Uterus (tissue), 4 donors: ENCODE measurements around the gene CEACAM4. TPM values are rescaled to one million over a fixed set of nuclear protein-coding genes. Genes with fewer than 3 reads are reported as not detected.

ENCODE experiments used
- DNase-seq, 2 donors: peaks; one replicate each; pipeline ENCODE4 v3.0.0-alpha.2; 2019 to 2020
- H3K27ac ChIP-seq, 2 donors: fragments of 200-600 bp; sonication (generic); 1 replicate in 1 of 2; 2 replicates in 1 of 2; pipeline ENCODE4 v1.5.1; 2016 to 2018
- H3K27me3 ChIP-seq, 2 donors: fragments of 200-600 bp; sonication (generic); one replicate each; pipeline ENCODE4 v1.5.1; 2018 to 2019; ENCODE audit warnings: control low read depth in 1 of 2
- H3K36me3 ChIP-seq, 2 donors: fragments of 200-600 bp; sonication (generic); one replicate each; pipeline ENCODE4 v1.5.1; 2019; ENCODE audit warnings: control low read depth in 1 of 2
- H3K4me1 ChIP-seq, 2 donors: fragments of 200-600 bp; sonication (generic); one replicate each; pipeline ENCODE4 v1.5.1; 2018 to 2019; ENCODE audit warnings: control low read depth in 1 of 2
- H3K4me3 ChIP-seq, 2 donors: fragments of 200-600 bp; sonication (generic); 1 replicate in 1 of 2; 2 replicates in 1 of 2; pipeline ENCODE4 v1.5.1; 2018 to 2019; ENCODE audit warnings: mild to moderate bottlenecking in 1 of 2
- H3K9me3 ChIP-seq, 2 donors: fragments of 200-600 bp; sonication (generic); one replicate each; pipeline ENCODE4 v1.5.1; 2019; ENCODE audit warnings: control low read depth in 1 of 2
- CTCF ChIP-seq, 4 experiments: fragments of 200-600 bp in 2 of 4; fragments of 450-650 bp in 2 of 4; sonication (generic) in 2 of 4; IDR thresholded peaks; one replicate each; pipeline ENCODE4 v1.5.1; 2016 to 2019; ENCODE audit warnings: antibody characterized with exemption in 4 of 4, mild to moderate bottlenecking in 2 of 4, moderate library complexity in 1 of 4
- POLR2A ChIP-seq, 2 donors: fragments of 450-650 bp; IDR thresholded peaks; one replicate each; pipeline ENCODE4 v1.6.1; 2016; ENCODE audit warnings: antibody characterized with exemption in 2 of 2, mild to moderate bottlenecking in 1 of 2, moderate library complexity in 1 of 2
- intact Hi-C: fragments of 100-400 bp; cut with DNase I; formaldehyde crosslinking; loops from one replicate; pipeline ENCODE4 v1.15.1; 2023; ENCODE audit warnings: low total_unique reads
- total RNA-seq, 4 donors: library from RNA; depleted of rRNA in 3 of 4; stranded (reverse); fragments of >200 nt in 3 of 4; gene quantifications; one replicate each; pipeline versions ENCODE4 v1.1.0 to v1.2.4, GENCODE V29; 2014 to 2023
- donor health status: DM: yes; HTN: yes; CAD: no.

CEACAM4 gene
- total RNA-seq, 4 donors from 2014 or later: 0.26 to 0.61 TPM; not detected in 2

GRCh38 chr19:41620171-41620570 lies 6.7 kb downstream of the CEACAM4 start:
- TF ChIP-seq POLR2A (IDR thresholded peaks at IDR 0.05): no peak
- H3K4me3 ChIP-seq: no peak overlapping the region
- H3K4me1 ChIP-seq: no peaks in the 10 kb centered on the region
- H3K9me3 ChIP-seq: no peaks in the 10 kb centered on the region
- no peaks in the 10 kb centered on the region for H3K36me3 ChIP-seq
- H3K27me3 ChIP-seq: no peaks in the 10 kb centered on the region
- H3K27ac ChIP-seq: no peak overlapping the region
- no peak for DNase-seq
- intact Hi-C loops: no loop called here

GRCh38 chr19:41619018-41619556 lies 7.8 kb downstream of the CEACAM4 start:
- no peak for DNase-seq
- H3K4me3 ChIP-seq: no peak overlapping the region
- H3K4me1 ChIP-seq: no peaks in the 10 kb centered on the region
- intact Hi-C loops: no loop called here
- TF ChIP-seq POLR2A (IDR thresholded peaks at IDR 0.05): no peak
- no peaks in the 10 kb centered on the region for H3K27me3 ChIP-seq
- no peaks in the 10 kb centered on the region for H3K9me3 ChIP-seq
- no peaks in the 10 kb centered on the region for H3K36me3 ChIP-seq
- no peak overlapping the region for H3K27ac ChIP-seq

GRCh38 chr19:41617941-41618730 lies 8.7 kb downstream of the CEACAM4 start:
- no peak overlapping the region for H3K27ac ChIP-seq
- H3K36me3 ChIP-seq: no peaks in the 10 kb centered on the region
- no peak overlapping the region for H3K4me3 ChIP-seq
- TF ChIP-seq POLR2A (IDR thresholded peaks at IDR 0.05): no peak
- TF ChIP-seq CTCF (IDR thresholded peaks at IDR 0.05): no peak
- H3K9me3 ChIP-seq: no peaks in the 10 kb centered on the region
- no peaks in the 10 kb centered on the region for H3K4me1 ChIP-seq
- no peak for DNase-seq
- H3K27me3 ChIP-seq: no peaks in the 10 kb centered on the region
- intact Hi-C loops: no loop called here

- intact Hi-C loops: no loop called here
- no peak overlapping the region for H3K4me3 ChIP-seq
These were observed 9.9 kb downstream of the CEACAM4 start for GRCh38 chr19:41616792-41617621.

GRCh38 chr19:41615207-41615606 lies 11.7 kb downstream of the CEACAM4 start:
- DNase-seq: no peak
- H3K4me1 ChIP-seq: no peaks in the 10 kb centered on the region
- H3K27me3 ChIP-seq: no peaks in the 10 kb centered on the region
- no peak overlapping the region for H3K27ac ChIP-seq
- intact Hi-C loops: no loop called here
- H3K9me3 ChIP-seq: no peaks in the 10 kb centered on the region
- no peaks in the 10 kb centered on the region for H3K36me3 ChIP-seq
- H3K4me3 ChIP-seq: no peak overlapping the region
- TF ChIP-seq CTCF (IDR thresholded peaks at IDR 0.05) (no peak), POLR2A (IDR thresholded peaks at IDR 0.05) (no peak)

More at GRCh38 chr19:41616792-41617621, 9.9 kb downstream of the CEACAM4 start:
- TF ChIP-seq POLR2A (IDR thresholded peaks at IDR 0.05) (no peak), CTCF (IDR thresholded peaks at IDR 0.05) (no peak)
- no peaks in the 10 kb centered on the region for H3K9me3 ChIP-seq
- H3K4me1 ChIP-seq: no peaks in the 10 kb centered on the region
- no peaks in the 10 kb centered on the region for H3K36me3 ChIP-seq
- no peaks in the 10 kb centered on the region for H3K27me3 ChIP-seq
- no peak for DNase-seq
- no peak overlapping the region for H3K27ac ChIP-seq

- Histone ChIP-seq H3K27ac (no peak overlapping the region), H3K36me3 (no peaks in the 10 kb centered on the region), H3K4me1 (no peaks in the 10 kb centered on the region), H3K4me3 (no peak overlapping the region), H3K27me3 (no peaks in the 10 kb centered on the region), H3K9me3 (no peaks in the 10 kb centered on the region)
- intact Hi-C loops: no loop called here
- DNase-seq: no peak
- TF ChIP-seq POLR2A (IDR thresholded peaks at IDR 0.05): no peak
- TF ChIP-seq CTCF (IDR thresholded peaks at IDR 0.05): no peak
These were observed 14.4 kb downstream of the CEACAM4 start for GRCh38 chr19:41612483-41612882.
